ENCODE data around the gene DSCAML1. TPM values are rescaled to one million over a fixed set of nuclear protein-coding genes. Genes with fewer than 3 reads are reported as not detected.

DSCAML1 gene
- total and polyA plus RNA-seq, 9 of the 15 experiments (the other 6 are each of a cell fraction or from before 2014, with no cell fraction given) = not detected

DNA sequence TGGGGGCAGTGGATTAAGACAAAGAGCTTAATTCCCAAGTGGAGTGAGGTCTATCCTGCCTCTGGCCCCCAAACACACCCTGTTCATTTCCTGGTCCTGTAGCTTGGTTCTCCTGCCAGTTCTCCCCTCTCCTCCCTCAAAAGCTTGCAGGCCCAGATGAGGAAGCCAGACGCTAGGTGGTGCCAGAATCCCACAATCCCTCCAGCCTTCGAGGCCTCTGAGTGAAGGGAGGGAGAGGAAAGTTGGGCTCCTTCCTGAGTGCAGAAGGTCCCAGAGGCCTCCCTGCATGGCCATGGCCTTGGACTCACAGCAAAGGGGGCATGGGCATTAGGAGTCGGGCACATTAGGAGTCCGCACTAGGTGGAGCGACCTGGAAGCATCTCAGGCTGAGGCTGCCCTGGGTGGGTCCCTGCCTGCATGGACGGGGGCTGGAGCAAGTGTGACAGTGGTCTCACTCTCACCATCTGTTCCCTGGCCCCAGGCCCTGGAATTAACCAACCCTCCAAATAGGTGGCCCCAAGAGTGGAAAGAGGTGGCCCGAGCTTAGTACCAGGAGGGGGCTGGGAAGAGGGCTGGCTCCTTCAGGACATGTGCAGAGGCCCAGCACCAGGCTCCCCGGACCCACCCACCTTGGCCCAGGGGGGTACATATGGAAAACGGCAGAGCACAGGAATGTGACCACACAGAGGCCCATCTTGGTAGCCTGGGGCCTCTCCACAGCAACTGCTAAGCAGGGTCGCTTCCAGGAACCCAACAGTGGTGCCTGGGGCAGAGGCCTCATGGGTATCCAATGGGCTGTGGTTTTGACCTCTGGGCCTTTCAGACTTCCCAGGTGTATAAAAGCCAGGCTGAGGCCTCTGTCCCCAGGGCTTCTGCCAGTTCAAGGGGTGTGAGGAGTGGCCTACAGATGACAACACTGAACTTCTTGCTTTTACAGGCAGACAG, 22.4 kb upstream of the DSCAML1 start (continued):
- no peak for TF ChIP-seq TOE1 (IDR thresholded peaks at IDR 0.05; ENCODE audit: borderline replicate concordance)
- no peak for TF ChIP-seq TOE1 (CRISPR knock-in tag; IDR thresholded peaks at IDR 0.05; ENCODE audit: borderline replicate concordance, low read depth)
- no peak for TF ChIP-seq FUS (optimal IDR thresholded peaks at IDR 0.05; ENCODE audit: low read depth, low read length)
- TF ChIP-seq ETS2 (tag; IDR thresholded peaks at IDR 0.05; ENCODE audit: borderline replicate concordance, poor library complexity, severe bottlenecking) = no peak
- TF ChIP-seq GTF2A2 (tag; IDR thresholded peaks at IDR 0.05) = no peak
- TF ChIP-seq, protein P1, sequence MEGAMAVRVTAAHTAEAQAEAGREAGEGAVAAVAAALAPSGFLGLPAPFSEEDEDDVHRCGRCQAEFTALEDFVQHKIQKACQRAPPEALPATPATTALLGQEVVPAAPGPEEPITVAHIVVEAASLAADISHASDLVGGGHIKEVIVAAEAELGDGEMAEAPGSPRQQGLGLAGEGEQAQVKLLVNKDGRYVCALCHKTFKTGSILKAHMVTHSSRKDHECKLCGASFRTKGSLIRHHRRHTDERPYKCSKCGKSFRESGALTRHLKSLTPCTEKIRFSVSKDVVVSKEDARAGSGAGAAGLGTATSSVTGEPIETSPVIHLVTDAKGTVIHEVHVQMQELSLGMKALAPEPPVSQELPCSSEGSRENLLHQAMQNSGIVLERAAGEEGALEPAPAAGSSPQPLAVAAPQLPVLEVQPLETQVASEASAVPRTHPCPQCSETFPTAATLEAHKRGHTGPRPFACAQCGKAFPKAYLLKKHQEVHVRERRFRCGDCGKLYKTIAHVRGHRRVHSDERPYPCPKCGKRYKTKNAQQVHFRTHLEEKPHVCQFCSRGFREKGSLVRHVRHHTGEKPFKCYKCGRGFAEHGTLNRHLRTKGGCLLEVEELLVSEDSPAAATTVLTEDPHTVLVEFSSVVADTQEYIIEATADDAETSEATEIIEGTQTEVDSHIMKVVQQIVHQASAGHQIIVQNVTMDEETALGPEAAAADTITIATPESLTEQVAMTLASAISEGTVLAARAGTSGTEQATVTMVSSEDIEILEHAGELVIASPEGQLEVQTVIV (CRISPR knock-in tag; IDR thresholded peaks at IDR 0.05; ENCODE audit: borderline replicate concordance) = no peak
- no peak for TF ChIP-seq HSF4 (CRISPR knock-in tag; IDR thresholded peaks at IDR 0.05; ENCODE audit: borderline replicate concordance)
- TF ChIP-seq BRD9 (IDR thresholded peaks at IDR 0.05; ENCODE audit: low read depth, partially characterized antibody) = no peak
- no peak for TF ChIP-seq SMARCA5 (IDR thresholded peaks at IDR 0.05)
- TF ChIP-seq, protein P2, sequence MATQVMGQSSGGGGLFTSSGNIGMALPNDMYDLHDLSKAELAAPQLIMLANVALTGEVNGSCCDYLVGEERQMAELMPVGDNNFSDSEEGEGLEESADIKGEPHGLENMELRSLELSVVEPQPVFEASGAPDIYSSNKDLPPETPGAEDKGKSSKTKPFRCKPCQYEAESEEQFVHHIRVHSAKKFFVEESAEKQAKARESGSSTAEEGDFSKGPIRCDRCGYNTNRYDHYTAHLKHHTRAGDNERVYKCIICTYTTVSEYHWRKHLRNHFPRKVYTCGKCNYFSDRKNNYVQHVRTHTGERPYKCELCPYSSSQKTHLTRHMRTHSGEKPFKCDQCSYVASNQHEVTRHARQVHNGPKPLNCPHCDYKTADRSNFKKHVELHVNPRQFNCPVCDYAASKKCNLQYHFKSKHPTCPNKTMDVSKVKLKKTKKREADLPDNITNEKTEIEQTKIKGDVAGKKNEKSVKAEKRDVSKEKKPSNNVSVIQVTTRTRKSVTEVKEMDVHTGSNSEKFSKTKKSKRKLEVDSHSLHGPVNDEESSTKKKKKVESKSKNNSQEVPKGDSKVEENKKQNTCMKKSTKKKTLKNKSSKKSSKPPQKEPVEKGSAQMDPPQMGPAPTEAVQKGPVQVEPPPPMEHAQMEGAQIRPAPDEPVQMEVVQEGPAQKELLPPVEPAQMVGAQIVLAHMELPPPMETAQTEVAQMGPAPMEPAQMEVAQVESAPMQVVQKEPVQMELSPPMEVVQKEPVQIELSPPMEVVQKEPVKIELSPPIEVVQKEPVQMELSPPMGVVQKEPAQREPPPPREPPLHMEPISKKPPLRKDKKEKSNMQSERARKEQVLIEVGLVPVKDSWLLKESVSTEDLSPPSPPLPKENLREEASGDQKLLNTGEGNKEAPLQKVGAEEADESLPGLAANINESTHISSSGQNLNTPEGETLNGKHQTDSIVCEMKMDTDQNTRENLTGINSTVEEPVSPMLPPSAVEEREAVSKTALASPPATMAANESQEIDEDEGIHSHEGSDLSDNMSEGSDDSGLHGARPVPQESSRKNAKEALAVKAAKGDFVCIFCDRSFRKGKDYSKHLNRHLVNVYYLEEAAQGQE (IDR thresholded peaks at IDR 0.05; ENCODE audit: borderline replicate concordance) = peak; percentile 78
- TF ChIP-seq, protein P2 (CRISPR knock-in tag; IDR thresholded peaks at IDR 0.05; ENCODE audit: low read depth) = no peak
- TF ChIP-seq SRF (CRISPR knock-in tag; IDR thresholded peaks at IDR 0.05) = peak in 1 of 2 experiments; percentile 53; a peak in 1 of 4 replicates
- no peak for TF ChIP-seq TEAD2 (tag; IDR thresholded peaks at IDR 0.05)
- TF ChIP-seq ZNF830 (CRISPR knock-in tag; IDR thresholded peaks at IDR 0.05) = no peak
- TF ChIP-seq, protein P3, sequence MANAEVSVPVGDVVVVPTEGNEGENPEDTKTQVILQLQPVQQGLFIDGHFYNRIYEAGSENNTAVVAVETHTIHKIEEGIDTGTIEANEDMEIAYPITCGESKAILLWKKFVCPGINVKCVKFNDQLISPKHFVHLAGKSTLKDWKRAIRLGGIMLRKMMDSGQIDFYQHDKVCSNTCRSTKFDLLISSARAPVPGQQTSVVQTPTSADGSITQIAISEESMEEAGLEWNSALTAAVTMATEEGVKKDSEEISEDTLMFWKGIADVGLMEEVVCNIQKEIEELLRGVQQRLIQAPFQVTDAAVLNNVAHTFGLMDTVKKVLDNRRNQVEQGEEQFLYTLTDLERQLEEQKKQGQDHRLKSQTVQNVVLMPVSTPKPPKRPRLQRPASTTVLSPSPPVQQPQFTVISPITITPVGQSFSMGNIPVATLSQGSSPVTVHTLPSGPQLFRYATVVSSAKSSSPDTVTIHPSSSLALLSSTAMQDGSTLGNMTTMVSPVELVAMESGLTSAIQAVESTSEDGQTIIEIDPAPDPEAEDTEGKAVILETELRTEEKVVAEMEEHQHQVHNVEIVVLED (CRISPR knock-in tag; IDR thresholded peaks at IDR 0.05) = no peak

All from K562 (cell line).